AG10803 (cell line): ENCODE results near the gene CST11.

ENCODE experiments used
- DNase-seq: peaks from one replicate; pipeline ENCODE4 v3.0.0; 2010; ENCODE audit warnings: low read depth
- H3K4me3 ChIP-seq: 2 replicates; pipeline ENCODE4 v1.5.1; 2011; ENCODE audit warnings: mild to moderate bottlenecking, low read length, control low read depth
- TF ChIP-seq, protein P1 (sequence below): conservative IDR thresholded peaks from 2 replicates; pipeline ENCODE4 v1.5.1; 2011; ENCODE audit warnings: mild to moderate bottlenecking, low read length, control low read depth, inconsistent platforms

CST11 gene

DNA sequence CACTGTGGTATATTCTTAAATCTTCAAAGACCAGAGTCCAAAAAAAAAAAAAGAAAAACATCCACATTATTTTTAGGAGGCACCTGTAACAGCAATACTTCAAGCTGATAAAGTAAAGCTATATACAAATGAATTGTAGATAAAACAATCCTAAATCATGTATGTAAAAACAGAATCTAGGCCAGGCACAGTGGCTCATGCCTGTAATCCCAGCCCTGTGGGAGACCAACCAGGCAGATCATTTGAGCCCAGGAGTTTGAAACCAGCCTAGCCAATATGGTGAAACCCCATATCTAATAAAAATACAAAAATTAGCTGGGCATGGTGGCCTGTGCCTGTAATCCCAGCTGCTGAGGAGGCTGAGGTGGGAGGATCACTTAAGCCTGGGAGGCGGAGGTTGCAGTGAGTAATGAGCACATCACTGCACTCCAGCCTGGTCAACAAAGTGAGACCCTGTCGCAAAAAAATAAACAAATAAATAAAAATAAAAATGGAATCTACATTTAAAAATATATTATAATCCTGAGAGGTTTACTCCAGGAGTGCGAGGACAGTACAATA lies 38.7 kb downstream of the CST11 start:
- no peak overlapping the region for H3K4me3 ChIP-seq
- TF ChIP-seq, protein P1, sequence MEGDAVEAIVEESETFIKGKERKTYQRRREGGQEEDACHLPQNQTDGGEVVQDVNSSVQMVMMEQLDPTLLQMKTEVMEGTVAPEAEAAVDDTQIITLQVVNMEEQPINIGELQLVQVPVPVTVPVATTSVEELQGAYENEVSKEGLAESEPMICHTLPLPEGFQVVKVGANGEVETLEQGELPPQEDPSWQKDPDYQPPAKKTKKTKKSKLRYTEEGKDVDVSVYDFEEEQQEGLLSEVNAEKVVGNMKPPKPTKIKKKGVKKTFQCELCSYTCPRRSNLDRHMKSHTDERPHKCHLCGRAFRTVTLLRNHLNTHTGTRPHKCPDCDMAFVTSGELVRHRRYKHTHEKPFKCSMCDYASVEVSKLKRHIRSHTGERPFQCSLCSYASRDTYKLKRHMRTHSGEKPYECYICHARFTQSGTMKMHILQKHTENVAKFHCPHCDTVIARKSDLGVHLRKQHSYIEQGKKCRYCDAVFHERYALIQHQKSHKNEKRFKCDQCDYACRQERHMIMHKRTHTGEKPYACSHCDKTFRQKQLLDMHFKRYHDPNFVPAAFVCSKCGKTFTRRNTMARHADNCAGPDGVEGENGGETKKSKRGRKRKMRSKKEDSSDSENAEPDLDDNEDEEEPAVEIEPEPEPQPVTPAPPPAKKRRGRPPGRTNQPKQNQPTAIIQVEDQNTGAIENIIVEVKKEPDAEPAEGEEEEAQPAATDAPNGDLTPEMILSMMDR: no peak
- no peak for DNase-seq

GRCh38 chr20:23412026-23412425 lies 40.6 kb downstream of the CST11 start:
- H3K4me3 ChIP-seq: no peak overlapping the region
- TF ChIP-seq, protein P1: no peak
- DNase-seq: peak; percentile 82

GRCh38 chr20:23410916-23411695 lies 41.6 kb downstream of the CST11 start:
- peak; percentile 25 for DNase-seq
- TF ChIP-seq, protein P1: no peak
- no peak overlapping the region for H3K4me3 ChIP-seq

- H3K4me3 ChIP-seq: no peak overlapping the region
- TF ChIP-seq, protein P1: no peak
- no peak for DNase-seq
Measured at GRCh38 chr20:23409800-23410199, 42.9 kb downstream of the CST11 start.

DNA sequence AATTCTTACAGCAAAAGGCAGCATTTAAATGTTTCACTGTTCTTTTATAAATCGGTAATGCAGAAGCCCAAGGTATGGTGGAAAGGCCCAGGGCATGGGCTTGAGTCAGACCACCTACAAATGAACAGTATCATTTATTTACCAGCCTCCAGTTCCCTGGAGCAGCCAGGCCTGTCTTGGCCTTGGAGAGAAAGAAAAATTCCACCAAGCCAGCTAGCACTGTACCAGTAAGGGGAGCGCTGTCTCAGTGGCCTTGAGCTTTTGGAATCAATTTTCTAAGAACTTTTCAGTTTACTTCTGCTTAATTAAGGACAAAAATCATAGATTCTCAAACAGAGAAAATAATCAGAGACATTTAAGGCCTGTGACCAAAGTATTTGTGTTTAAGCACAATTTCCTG lies 43.7 kb downstream of the CST11 start:
- TF ChIP-seq, protein P1: no peak
- H3K4me3 ChIP-seq: no peak overlapping the region
- no peak for DNase-seq

DNA sequence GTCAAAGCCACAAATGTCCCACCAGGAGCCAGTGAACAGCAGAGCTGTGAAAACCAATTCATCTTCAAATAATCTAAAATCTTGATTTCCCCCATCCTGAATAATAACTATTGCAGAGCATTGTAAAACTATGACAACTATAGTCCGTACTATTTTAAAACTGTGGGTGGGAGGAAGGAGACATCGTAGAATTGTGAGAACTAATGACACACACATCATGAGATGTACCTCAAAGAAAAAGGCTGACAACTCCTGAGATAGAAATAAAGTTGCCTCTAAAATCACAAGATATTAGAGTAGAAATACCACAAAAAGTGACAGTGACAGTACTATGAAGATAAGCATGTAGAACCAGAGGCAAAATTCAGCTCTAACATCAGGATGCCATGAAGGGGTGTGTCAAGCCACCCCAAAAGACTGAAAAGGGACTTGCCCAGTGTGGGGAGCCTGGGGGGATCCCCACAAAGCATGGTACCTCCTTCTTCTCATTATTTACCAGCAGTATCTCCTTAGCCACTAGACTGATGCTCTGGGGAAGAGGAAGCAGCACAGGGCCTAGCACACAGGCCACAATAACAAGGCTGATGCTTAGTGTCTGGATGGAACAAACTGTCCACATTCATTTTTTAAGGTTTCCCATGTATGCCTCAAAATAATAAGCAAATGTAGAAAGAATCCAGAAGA lies 44.8 kb downstream of the CST11 start:
- H3K4me3 ChIP-seq: no peak overlapping the region
- TF ChIP-seq, protein P1: no peak
- no peak for DNase-seq
